OCI-LY3 (cell line): ENCODE measurements around the gene ZNF853.
"Not testable (repeated sequence)": the region's sequence is repeated elsewhere in the genome, so short reads cannot be mapped to it uniquely, and the experiment has no call there.

Experiments
- H2AFZ ChIP-seq: fragments of 200-600, 300-600 bp; shearing (Covaris generic); 2 replicates; pipeline ENCODE4 v1.6.0; 2014; ENCODE audit warnings: antibody characterized with exemption, low read depth, low read length
- H3K27ac ChIP-seq: fragments of 200-600, 300-600 bp; sonication (generic); 2 replicates; pipeline ENCODE4 v1.5.1; 2014; ENCODE audit warnings: mild to moderate bottlenecking, low read length, moderate library complexity, mixed read lengths
- H3K27me3 ChIP-seq: fragments of 200-600, 300-600 bp; sonication (generic); 2 replicates; pipeline ENCODE4 v1.6.1; 2014; ENCODE audit warnings: low read depth, low read length, mixed read lengths
- H3K36me3 ChIP-seq: fragments of 200-600, 300-600 bp; sonication (generic); replicated peaks from 2 replicates; pipeline ENCODE3; 2014; ENCODE audit warnings: low read depth, low read length, mixed read lengths
- H3K4me1 ChIP-seq: fragments of 300-600, 200-600 bp; sonication (generic); 2 replicates; pipeline ENCODE4 v1.6.1; 2014; ENCODE audit warnings: low read length, mixed read lengths
- H3K4me2 ChIP-seq: fragments of 200-600, 300-600 bp; sonication (generic); 2 replicates; pipeline ENCODE4 v1.6.1; 2014; ENCODE audit warnings: low read length, mixed read lengths
- H3K4me3 ChIP-seq: fragments of 300-600, 200-600 bp; sonication (generic); 2 replicates; pipeline ENCODE4 v1.5.1; 2014; ENCODE audit warnings: antibody characterized with exemption, mild to moderate bottlenecking, low read length, moderate library complexity
- H3K79me2 ChIP-seq: fragments of 300-600, 200-600 bp; shearing (Covaris generic); 2 replicates; pipeline ENCODE4 v1.6.1; 2014; ENCODE audit warnings: mild to moderate bottlenecking, low read length, mixed read lengths
- H3K9ac ChIP-seq: fragments of 300-600, 200-600 bp; shearing (Covaris generic); 2 replicates; pipeline ENCODE4 v1.6.0; 2014; ENCODE audit warnings: mild to moderate bottlenecking, low read length, moderate library complexity
- H3K9me3 ChIP-seq: fragments of 200-600, 300-600 bp; shearing (Covaris generic); 2 replicates; pipeline ENCODE4 v1.6.1; 2014; ENCODE audit warnings: low read length, mixed read lengths; ENCODE audit not compliant: insufficient read depth
- H4K20me1 ChIP-seq: fragments of 200-600, 300-600 bp; sonication (generic); 2 replicates; pipeline ENCODE4 v1.6.1; 2016; ENCODE audit warnings: low read length, mixed read lengths; ENCODE audit not compliant: insufficient read depth
- EZH2phosphoT487 ChIP-seq: fragments of 200-600 bp; shearing (Covaris generic); IDR thresholded peaks from 2 replicates; pipeline ENCODE4 v1.6.1; 2018; ENCODE audit warnings: antibody characterized with exemption, mixed run types, low read depth
- TF ChIP-seq, protein P1 (sequence below): fragments of 200-600, 300-600 bp; sonication (generic); IDR thresholded peaks from 2 replicates; pipeline ENCODE4 v1.5.1; 2014; ENCODE audit warnings: antibody characterized with exemption, low read length, low read depth

ZNF853 gene

DNA sequence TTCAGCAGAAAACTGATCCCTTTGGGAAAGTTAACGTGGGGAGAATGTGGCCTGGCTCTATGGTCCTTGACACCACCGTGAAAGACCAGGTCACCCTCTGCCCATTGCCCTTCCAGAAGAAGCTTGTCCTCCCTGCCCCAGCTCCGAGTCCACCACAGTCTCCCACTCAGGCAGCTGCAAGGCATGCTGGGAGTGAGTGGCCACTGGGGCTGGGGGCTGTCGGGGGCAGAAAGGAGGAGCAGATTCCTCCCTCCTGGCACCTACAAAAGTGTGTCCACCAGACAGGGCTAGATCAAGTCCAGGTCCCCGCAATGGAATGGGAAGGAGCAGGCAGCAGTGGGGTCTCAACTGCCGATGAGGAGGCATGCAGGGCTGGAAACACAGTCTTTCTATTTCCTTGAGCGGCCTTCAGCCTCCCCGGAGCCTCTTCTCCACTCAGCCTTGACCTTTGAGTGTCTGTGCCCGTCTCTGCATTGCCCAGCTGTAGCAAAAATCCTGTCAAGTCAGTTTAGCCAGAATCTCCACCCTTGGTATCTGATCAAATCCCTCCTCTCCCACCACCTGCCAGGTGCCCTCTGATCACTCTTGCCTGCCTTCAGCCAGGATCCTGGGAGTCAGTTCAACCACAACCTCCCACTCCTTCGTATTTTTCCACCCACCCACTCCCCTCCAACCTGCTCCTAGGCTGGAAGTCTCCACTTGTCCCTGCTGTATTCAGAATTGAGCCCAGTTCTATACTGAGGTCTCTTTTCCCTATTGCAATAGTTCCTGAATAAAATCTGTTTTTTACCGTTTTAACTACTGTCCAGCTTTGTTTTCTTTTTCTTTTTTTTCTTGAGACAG is 14.8 kb downstream of the ZNF853 start:
- H4K20me1 ChIP-seq, result no peaks in the 10 kb centered on the region
- H3K79me2 ChIP-seq, result no peaks in the 10 kb centered on the region
- H3K9me3 ChIP-seq, result no peaks in the 10 kb centered on the region
- no peak overlapping the region for H2AFZ ChIP-seq
- H3K4me1 ChIP-seq, result no peaks in the 10 kb centered on the region
- no peak overlapping the region for H3K27ac ChIP-seq
- no peaks in the 10 kb centered on the region for H3K27me3 ChIP-seq
- no peak overlapping the region for H3K4me3 ChIP-seq
- H3K36me3 ChIP-seq, result no peaks in the 10 kb centered on the region
- TF ChIP-seq, protein P1, sequence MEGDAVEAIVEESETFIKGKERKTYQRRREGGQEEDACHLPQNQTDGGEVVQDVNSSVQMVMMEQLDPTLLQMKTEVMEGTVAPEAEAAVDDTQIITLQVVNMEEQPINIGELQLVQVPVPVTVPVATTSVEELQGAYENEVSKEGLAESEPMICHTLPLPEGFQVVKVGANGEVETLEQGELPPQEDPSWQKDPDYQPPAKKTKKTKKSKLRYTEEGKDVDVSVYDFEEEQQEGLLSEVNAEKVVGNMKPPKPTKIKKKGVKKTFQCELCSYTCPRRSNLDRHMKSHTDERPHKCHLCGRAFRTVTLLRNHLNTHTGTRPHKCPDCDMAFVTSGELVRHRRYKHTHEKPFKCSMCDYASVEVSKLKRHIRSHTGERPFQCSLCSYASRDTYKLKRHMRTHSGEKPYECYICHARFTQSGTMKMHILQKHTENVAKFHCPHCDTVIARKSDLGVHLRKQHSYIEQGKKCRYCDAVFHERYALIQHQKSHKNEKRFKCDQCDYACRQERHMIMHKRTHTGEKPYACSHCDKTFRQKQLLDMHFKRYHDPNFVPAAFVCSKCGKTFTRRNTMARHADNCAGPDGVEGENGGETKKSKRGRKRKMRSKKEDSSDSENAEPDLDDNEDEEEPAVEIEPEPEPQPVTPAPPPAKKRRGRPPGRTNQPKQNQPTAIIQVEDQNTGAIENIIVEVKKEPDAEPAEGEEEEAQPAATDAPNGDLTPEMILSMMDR, result no peak
- TF ChIP-seq EZH2phosphoT487, result no peak
- H3K9ac ChIP-seq, result no peak overlapping the region
- H3K4me2 ChIP-seq, result no peak overlapping the region

DNA sequence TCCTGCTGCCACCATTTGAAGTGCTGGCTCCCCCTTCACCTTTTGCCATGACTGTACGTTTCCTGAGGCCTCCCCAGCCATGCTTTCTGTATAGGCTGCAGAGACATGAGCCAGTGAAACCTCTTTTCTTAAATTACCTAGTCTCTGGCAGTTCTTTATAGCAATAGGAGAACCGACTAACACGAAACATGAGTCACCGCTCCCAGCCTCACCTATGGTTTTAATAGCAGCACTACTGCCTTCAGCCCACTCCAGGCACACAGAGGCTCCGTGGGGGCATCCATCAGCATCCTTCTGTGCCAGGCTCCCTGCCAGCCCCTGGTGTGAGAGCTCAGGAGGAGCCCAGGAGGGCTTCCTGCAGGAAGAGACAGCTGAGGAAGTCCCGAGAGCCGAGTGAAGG is 16.2 kb downstream of the ZNF853 start:
- H3K9ac ChIP-seq, result no peak overlapping the region
- no peaks in the 10 kb centered on the region for H3K27me3 ChIP-seq
- H3K9me3 ChIP-seq, result no peaks in the 10 kb centered on the region
- H3K4me3 ChIP-seq, result no peak overlapping the region
- no peaks in the 10 kb centered on the region for H4K20me1 ChIP-seq
- no peak overlapping the region for H2AFZ ChIP-seq
- H3K4me2 ChIP-seq, result no peak overlapping the region
- H3K79me2 ChIP-seq, result peaks cover 4% of the 10 kb centered on the region; the same call in 1 of the 2 replicates
- H3K27ac ChIP-seq, result no peak overlapping the region
- TF ChIP-seq, protein P1, result no peak
- no peak for TF ChIP-seq EZH2phosphoT487
- no peaks in the 10 kb centered on the region for H3K36me3 ChIP-seq
- 0 out of 2 replicates have a peak, but pooled peaks cover 3% of the 10 kb centered on the region for H3K4me1 ChIP-seq

DNA sequence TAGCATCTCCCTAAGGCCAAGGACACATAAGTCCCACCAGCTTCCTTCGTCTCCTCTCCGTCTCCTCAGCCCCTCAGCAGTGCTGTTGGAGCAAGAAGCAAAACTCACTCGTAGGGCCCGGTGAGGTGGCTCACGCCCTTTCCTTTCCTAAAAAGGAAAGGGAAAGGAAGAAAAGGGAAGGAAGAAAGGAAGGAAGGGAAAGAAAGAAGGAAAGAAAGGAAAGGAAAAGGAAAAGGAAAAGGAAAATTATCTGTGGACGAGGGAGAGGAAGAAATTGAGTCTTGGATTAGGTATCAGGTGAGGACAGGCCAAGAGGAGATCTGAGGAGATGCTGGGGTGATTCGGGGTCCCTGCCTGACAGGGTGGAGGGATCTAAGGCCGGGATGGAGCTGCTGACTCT is 18.6 kb downstream of the ZNF853 start:
- no peak overlapping the region for H3K4me2 ChIP-seq
- peaks cover under 1% of the 10 kb centered on the region for H3K36me3 ChIP-seq
- no peaks in the 10 kb centered on the region for H4K20me1 ChIP-seq
- H3K9me3 ChIP-seq, result no peaks in the 10 kb centered on the region
- H3K4me3 ChIP-seq, result no peak overlapping the region
- no peak overlapping the region for H3K9ac ChIP-seq
- peaks cover 10% of the 10 kb centered on the region for H3K4me1 ChIP-seq
- no peaks in the 10 kb centered on the region for H3K27me3 ChIP-seq
- TF ChIP-seq EZH2phosphoT487, result no peak
- H3K27ac ChIP-seq, result no peak overlapping the region
- no peak overlapping the region for H2AFZ ChIP-seq
- peaks cover 28% of the 10 kb centered on the region for H3K79me2 ChIP-seq

DNA sequence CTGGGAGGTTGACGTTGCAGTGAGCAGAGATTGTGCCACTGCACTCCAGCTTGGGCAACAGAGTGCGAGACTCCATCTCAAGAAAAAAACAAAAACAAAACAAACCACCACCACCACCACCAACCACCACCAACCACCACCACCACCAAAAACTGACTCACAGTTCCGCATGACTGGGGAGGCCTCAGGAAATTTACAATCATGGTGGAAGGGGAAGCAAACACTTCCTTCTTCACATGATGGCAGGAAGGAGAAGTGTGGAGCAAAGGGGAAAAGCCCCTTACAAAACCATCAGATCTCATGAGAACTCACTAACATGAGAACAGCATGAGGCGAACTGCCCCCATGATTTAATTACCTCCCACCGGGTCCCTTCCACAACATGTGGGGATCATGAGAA is 19.6 kb downstream of the ZNF853 start:
- H3K27ac ChIP-seq, H3K9ac ChIP-seq, H3K27me3 ChIP-seq, H3K9me3 ChIP-seq, H3K4me2 ChIP-seq, H3K36me3 ChIP-seq, H3K4me3 ChIP-seq, H4K20me1 ChIP-seq, H2AFZ ChIP-seq: not testable (repeated sequence)
- Histone ChIP-seq H3K4me1 (peaks cover 10% of the 10 kb centered on the region), H3K79me2 (peaks cover 38% of the 10 kb centered on the region)
